ENCODE measurements around the gene WHAMM. TPM values are rescaled to one million over a fixed set of nuclear protein-coding genes. Genes with fewer than 3 reads are reported as not detected.

Gene WHAMM
- polyA plus RNA-seq, 1 experiment = 3.6 TPM

- DNase-seq (ENCODE audit: low read depth, low spot score) = peak; percentile 46
- H3K4me3 ChIP-seq (ENCODE audit: low read depth, low read length) = no peak overlapping the region
- TF ChIP-seq CTCF (IDR thresholded peaks at IDR 0.05; ENCODE audit: low read depth, low read length) = no peak
- peaks cover 2% of the 10 kb centered on the region for H3K27me3 ChIP-seq (ENCODE audit: control insufficient read depth, insufficient read depth, low read length)
- ChIA-PET POLR2A (no interaction called here), CTCF (no interaction called here)
- H3K9me3 ChIP-seq (ENCODE audit: control insufficient read depth, insufficient read depth, low read length) = no peaks in the 10 kb centered on the region
- no peak overlapping the region for H3K27ac ChIP-seq (ENCODE audit: low read depth, low read length)
Measured at GRCh38 chr15:82875411-82876003, 66.1 kb downstream of the WHAMM start.

- no peak for TF ChIP-seq CTCF (IDR thresholded peaks at IDR 0.05; ENCODE audit: low read depth, low read length)
- Histone ChIP-seq H3K27ac (ENCODE audit: low read depth, low read length) (no peak overlapping the region), H3K27me3 (ENCODE audit: control insufficient read depth, insufficient read depth, low read length) (no peaks in the 10 kb centered on the region), H3K9me3 (ENCODE audit: control insufficient read depth, insufficient read depth, low read length) (no peaks in the 10 kb centered on the region), H3K4me3 (ENCODE audit: low read depth, low read length) (no peak overlapping the region)
- DNase-seq (ENCODE audit: low read depth, low spot score) = no peak
- ChIA-PET POLR2A (no interaction called here), CTCF (no interaction called here)
Measured at GRCh38 chr15:82877825-82878224, 68.4 kb downstream of the WHAMM start.

- TF ChIP-seq CTCF (IDR thresholded peaks at IDR 0.05; ENCODE audit: low read depth, low read length) = no peak
- H3K4me3 ChIP-seq (ENCODE audit: low read depth, low read length) = no peak overlapping the region
- no peaks in the 10 kb centered on the region for H3K9me3 ChIP-seq (ENCODE audit: control insufficient read depth, insufficient read depth, low read length)
- no peak for DNase-seq (ENCODE audit: low read depth, low spot score)
- H3K27ac ChIP-seq (ENCODE audit: low read depth, low read length) = no peak overlapping the region
- POLR2A ChIA-PET = no interaction called here
- CTCF ChIA-PET = no interaction called here
- no peaks in the 10 kb centered on the region for H3K27me3 ChIP-seq (ENCODE audit: control insufficient read depth, insufficient read depth, low read length)
Measured at GRCh38 chr15:82878325-82878724, 68.9 kb downstream of the WHAMM start.

- H3K4me3 ChIP-seq (ENCODE audit: low read depth, low read length) = no peak overlapping the region
- CTCF ChIA-PET = no interaction called here
- POLR2A ChIA-PET = no interaction called here
- H3K27me3 ChIP-seq (ENCODE audit: control insufficient read depth, insufficient read depth, low read length) = no peaks in the 10 kb centered on the region
- H3K27ac ChIP-seq (ENCODE audit: low read depth, low read length) = no peak overlapping the region
- DNase-seq (ENCODE audit: low read depth, low spot score) = no peak
- TF ChIP-seq CTCF (IDR thresholded peaks at IDR 0.05; ENCODE audit: low read depth, low read length) = no peak
- no peaks in the 10 kb centered on the region for H3K9me3 ChIP-seq (ENCODE audit: control insufficient read depth, insufficient read depth, low read length)
Measured at GRCh38 chr15:82880704-82881103, 71.3 kb downstream of the WHAMM start.

- Histone ChIP-seq H3K4me3 (ENCODE audit: low read depth, low read length) (no peak overlapping the region), H3K27me3 (ENCODE audit: control insufficient read depth, insufficient read depth, low read length) (no peaks in the 10 kb centered on the region), H3K9me3 (ENCODE audit: control insufficient read depth, insufficient read depth, low read length) (no peaks in the 10 kb centered on the region), H3K27ac (ENCODE audit: low read depth, low read length) (no peak overlapping the region)
- CTCF ChIA-PET = no interaction called here
- no peak for DNase-seq (ENCODE audit: low read depth, low spot score)
- POLR2A ChIA-PET = no interaction called here
- no peak for TF ChIP-seq CTCF (IDR thresholded peaks at IDR 0.05; ENCODE audit: low read depth, low read length)
Measured at GRCh38 chr15:82881747-82882146, 72.3 kb downstream of the WHAMM start.
